Activated effector memory CD4-positive, alpha-beta T cell treated with Interleukin-2 at 50 U/mL for 16 hours (primary cell): ENCODE results near the gene FER.
"Not testable (repeated sequence)": the region's sequence is repeated elsewhere in the genome, so short reads cannot be mapped to it uniquely, and the experiment has no call there.

Source experiments
- DNase-seq: peaks from one replicate; pipeline ENCODE4 v3.0.0-alpha.2; 2020

FER gene

GRCh38 chr5:108747774-108748400 lies at the start of gene FER:
Gene FER, plus strand, starts transcription at chr5:108747897. Its CDS starts 50,286 bp downstream, at chr5:108798183.
- peak; percentile 2 for DNase-seq

- not testable (repeated sequence) for DNase-seq
These were observed 47.3 kb upstream of the FER start for GRCh38 chr5:108700388-108700787.

DNA sequence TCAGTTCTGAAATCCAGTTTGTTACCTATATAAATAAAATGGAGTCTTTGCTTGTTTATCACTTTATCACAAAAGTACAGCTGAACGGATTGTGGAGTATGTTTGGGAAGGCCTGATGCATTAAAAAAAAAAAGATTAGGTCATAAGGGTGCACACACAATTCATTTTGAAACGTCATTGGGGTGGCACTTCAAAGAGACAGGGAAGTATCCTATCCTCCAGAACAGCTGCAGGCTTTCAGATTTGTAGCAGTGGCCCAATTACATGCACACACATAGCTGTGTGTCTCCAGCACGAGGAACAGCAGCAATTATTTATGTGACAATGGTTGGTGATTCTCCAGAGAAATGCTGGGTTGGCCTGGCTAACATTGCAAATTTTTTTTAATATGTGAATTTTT lies 46.8 kb upstream of the FER start:
- DNase-seq, result no peak

DNA sequence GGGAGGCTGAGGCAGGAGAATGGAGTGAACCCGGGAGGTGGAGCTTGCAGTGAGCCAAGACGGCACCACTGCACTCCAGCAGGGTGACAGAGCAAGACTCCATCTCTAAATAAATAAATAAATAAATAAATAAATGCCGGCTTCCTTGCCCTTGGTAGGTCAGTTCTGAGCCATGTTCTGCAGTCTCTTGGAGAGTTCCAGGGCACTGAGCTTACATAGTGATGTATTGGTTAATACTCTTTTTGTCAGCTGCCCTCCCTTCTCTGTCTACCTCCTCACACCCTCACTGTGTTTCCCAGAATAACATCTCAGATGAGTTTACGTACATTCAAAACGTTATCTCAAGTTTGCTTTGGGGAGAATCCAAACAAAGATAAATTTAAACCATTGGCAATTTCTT lies 45.2 kb upstream of the FER start:
- no peak for DNase-seq

DNA sequence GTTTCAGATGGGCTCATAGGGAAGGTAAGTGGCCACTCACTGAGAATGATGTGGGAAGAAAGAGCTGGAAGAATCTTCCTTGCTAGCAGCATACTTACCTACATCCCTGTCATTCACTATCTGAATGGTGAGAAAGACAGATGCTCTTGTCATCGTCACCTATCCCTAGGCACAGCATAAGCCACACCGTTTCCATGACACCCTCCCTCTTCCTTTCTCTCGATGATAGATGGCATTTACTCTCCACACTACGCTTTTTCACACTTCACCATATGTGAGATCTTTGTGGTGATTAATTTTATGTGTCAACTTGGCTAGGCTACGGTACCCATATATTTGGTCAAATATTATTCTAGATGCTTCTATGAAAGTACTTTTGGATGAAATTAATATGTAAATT lies 44.4 kb upstream of the FER start:
- DNase-seq, result no peak

DNA sequence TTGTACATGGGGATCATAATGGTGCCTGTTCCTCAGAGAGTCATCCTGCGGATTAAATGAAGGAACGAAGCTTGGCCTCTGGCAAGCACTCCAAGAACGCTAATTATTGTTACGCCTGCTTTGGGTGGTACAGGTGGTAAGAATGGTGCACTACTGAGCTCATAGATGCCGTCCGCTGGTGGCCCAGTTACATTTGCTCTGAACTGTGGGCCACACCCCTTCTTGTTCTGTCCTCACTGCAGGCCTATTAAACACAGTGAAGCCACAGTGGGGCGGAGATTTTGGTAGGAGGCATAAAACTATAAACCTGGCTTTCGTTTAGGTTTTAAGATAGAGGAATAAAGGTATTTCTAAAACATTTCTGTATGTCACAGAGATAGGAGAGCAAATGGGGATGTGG lies 40.6 kb upstream of the FER start:
- no peak for DNase-seq

DNA sequence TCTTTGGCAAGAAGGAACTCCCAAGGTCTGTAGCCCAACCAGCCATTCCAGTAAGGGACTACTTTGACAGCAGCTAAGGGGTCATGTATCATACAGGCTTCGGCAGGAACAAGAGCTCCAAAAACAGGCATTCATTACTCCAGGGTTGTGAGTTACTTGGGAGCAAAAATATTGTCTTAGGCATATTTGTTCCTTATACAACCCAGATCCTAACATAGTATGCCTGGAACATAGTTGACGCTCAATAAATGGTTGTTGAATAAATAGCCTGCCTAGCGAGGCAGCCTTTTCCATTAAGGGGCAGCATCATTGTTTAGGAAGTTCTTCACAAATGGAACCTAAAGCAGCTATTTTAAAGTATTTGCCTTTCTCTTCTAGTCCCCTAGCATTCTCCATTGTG lies 35.8 kb upstream of the FER start:
- no peak for DNase-seq

DNA sequence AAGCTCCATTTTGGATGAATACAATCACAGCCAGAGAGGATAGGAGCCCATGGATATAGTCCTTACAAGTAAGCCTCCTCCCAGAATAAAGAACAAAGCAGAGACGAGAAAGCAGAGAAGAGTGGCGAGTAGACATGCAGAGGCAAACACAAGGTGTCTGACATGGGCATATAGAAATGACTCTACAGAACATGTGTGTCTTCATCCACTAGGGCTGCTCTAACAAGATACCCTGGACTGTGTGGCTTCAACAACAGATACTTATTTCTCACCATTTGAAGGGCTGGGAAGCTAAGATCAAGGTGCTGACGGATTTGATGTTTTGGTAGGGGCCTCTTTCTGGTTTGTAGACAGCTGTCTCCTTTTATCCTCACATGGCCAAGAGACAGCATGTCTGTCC lies 32.3 kb upstream of the FER start:
- no peak for DNase-seq

DNA sequence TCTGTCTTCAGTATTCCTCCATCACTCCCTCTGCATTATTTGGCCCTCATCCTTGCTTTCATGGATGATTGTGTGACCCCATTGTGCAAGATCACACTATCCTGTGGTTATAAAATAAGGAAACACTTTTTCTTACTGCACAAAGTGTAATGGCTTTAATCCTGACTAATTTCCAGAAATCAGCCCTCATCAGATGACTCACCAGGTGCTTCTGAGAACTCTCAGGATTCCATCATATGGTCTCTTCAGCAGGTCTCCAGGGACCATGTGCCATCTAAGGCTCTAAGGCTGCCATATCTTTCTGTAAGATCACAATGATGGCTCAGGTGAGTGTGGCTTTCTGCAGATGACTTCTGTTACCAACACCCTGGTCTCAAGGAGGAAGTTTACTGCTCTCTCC lies 27.3 kb upstream of the FER start:
- DNase-seq, result no peak

DNA sequence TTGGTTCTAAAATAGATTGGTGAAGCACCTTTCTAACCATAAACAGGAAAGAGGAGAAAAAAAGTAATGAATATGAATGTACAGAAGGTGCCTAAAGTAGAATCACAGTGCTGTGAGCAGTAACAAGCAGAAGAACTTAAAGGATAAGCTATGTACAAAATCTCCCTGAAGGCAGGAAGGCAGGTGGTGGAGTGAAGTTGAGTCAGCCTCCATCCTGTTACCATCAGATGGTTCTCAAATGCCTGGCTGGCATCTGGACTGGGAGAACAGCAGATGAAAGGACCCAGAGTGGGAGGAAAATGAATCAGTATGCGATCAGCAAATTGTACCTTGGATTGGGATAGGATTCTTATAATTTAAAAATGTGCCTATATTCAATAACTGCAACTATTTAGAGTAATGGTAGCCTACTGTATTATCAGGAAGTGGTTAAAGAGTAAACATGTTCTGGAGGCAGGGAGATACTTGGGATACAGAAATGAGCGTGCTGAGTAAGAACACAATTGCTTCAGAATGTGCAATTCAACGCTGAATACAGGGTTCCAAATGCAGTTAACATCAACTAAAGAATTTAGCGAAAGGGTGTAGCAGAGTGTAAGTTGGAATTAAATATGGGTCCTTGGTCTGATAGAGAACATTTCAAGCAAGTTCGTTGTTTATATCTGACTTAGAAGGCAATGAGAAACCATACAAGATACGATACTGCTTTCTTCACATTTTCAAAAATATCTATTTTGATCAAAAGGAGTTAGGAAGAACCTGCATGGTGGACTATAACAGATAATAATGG lies 21.1 kb upstream of the FER start:
- DNase-seq, result no peak

GRCh38 chr5:108727236-108727650 lies 20.5 kb upstream of the FER start:
- DNase-seq, result no peak

- DNase-seq, result peak; percentile 15
These were observed 19.8 kb upstream of the FER start for GRCh38 chr5:108727651-108728565.

GRCh38 chr5:108728566-108729241 lies 19.0 kb upstream of the FER start:
- peak; percentile 22 for DNase-seq

DNA sequence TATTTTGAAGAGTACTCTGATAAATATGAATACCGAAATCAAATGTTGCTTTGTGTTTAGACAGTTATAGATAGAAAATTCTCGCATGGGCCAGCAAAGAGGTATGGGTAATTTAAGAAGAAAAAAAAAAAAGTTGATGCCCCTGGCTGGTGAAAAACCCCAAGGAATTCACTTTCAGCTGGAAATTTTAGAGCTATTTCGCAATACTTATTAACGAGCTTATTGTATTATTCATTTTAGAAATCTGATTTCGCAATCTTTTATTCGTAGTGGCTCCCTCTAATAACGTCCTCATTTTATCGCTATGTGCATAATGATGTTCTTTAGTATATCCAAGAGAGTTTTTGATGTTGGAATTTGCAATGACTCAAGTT lies 18.5 kb upstream of the FER start:
- DNase-seq, result no peak

GRCh38 chr5:108730617-108731340 lies 16.9 kb upstream of the FER start:
- no peak for DNase-seq

- no peak for DNase-seq
These were observed 11.9 kb upstream of the FER start for GRCh38 chr5:108735790-108736189.

DNA sequence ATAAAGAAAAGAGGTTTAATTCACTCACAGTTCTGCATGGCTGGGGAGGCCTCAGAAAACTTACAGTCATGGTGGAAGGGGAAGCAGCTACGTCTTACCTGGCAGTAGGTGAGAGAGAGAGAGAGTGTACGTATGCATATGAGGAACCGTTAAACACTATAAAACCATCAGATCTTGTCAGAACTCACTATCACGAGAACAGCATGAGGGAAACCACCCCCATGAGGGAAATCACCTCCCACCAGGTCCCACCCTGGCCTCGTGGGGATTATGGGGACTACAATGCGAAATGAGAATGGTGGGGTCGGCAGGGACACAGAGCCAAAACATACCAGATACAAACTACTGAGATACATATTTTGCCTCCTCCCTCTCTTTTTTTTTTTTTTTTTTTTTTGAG lies 10.8 kb upstream of the FER start:
- no peak for DNase-seq

GRCh38 chr5:108739376-108739775 lies 8.3 kb upstream of the FER start:
- no peak for DNase-seq

GRCh38 chr5:108739906-108740305 lies 7.8 kb upstream of the FER start:
- DNase-seq, result no peak

GRCh38 chr5:108743319-108743718 lies 4.4 kb upstream of the FER start:
- no peak for DNase-seq

DNA sequence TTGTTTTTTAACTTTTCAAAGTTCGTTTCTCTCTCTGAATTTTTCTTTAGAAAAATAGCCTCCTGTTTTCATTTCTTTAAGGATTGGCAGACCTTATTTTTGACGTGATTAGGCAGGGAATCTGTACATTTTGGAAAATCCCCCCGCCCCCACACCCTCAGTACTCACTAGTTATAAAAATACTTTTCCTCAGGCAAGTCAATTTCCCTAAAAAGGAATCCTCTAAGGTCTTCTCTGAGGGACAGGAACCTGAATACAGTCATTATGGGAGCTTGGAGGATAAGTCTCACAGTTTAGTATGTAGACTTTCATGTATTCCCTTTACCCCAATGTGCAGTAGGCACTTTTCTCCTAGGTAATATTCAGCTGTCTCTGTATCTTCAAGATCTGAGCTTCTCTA lies 3.9 kb upstream of the FER start:
- no peak for DNase-seq

DNA sequence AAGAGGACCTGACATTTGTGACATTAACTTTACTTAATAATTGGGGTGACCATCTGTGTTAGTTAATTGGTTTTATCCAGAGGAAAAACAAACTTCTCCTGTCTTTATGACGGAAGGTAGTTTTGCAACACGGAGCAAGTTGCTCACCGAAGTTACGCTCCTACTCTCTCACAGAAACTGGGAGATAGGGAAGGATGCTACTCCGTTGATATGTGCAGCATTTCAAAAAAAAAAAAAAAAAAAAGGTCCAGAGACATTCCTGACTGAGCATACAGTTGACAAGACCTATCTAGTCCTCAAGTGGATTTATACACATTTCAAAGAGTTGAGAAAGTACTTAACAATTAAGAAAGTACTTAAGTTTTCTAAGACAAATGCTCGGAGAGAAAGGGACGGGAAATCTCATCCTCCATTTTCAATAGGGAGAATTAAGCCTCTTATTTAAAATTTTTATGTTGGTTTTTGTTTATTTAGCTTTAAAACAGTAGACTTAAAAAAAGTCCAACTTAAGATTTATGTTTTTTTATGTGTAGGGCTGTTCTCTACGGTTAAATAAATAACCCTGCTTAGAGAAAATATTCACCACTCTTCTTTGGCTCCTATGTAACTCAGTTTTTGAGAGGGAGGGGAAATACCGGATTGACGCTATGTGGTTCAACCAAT lies 455 bp upstream of the FER start:
- no peak for DNase-seq
